Activated CD8-positive, alpha-beta T cell treated with anti-CD3 and anti-CD28 coated beads for 36 hours (primary cell): ENCODE data around the gene C1QC. TPM values are rescaled to one million over a fixed set of nuclear protein-coding genes. Genes with fewer than 3 reads are reported as not detected.

Experiments used
- ATAC-seq: fragments of 200-7000 bp; cut with Tn5 transposase; one replicate; pipeline ENCODE4 v1.10.0; 2021; ENCODE audit warnings: mild to moderate bottlenecking, moderate library complexity
- CTCF ChIA-PET: fragments of 350-600 bp; sonication (Branson Sonifier 250); formaldehyde crosslinking; loops from one replicate; lab custom pipeline; 2021; ENCODE audit warnings: antibody characterized with exemption; lab: Charles Lee
- POLR2A ChIA-PET: fragments of 350-600 bp; sonication (Branson Sonifier 250); formaldehyde crosslinking; loops from one replicate; lab custom pipeline; 2021; ENCODE audit warnings: antibody characterized with exemption; lab: Charles Lee
- DNase-seq: peaks from one replicate; pipeline ENCODE4 v3.0.0-alpha.2; 2020
- H3K27ac Mint-ChIP-seq: one replicate; pipeline ENCODE4 v1.8.0; 2021; ENCODE audit warnings: mild to moderate bottlenecking, mixed read lengths
- H3K27me3 Mint-ChIP-seq: one replicate; pipeline ENCODE4 v1.8.0; 2021; ENCODE audit warnings: mixed read lengths
- H3K36me3 Mint-ChIP-seq: one replicate; pipeline ENCODE4 v1.8.0; 2021; ENCODE audit warnings: low read depth, mixed read lengths
- H3K4me1 Mint-ChIP-seq: one replicate; pipeline ENCODE4 v1.8.0; 2021; ENCODE audit warnings: low read depth, mixed read lengths
- H3K4me3 Mint-ChIP-seq: one replicate; pipeline ENCODE4 v1.8.0; 2021; ENCODE audit warnings: mild to moderate bottlenecking, moderate library complexity, mixed read lengths
- H3K9me3 Mint-ChIP-seq: one replicate; pipeline ENCODE4 v1.8.0; 2021; ENCODE audit warnings: mixed read lengths
- intact Hi-C: fragments of 100-400 bp; cut with micrococcal nuclease; formaldehyde crosslinking; loops from one replicate; pipeline ENCODE4 v1.10.0; 2022
- total RNA-seq, 2 experiments: library from RNA; stranded (reverse); gene quantifications; one replicate each; pipeline ENCODE4 v1.2.3, GENCODE V29; 2021
- TF ChIP-seq, protein P1 (sequence below): fragments of 200-600 bp; IDR thresholded peaks from one replicate; pipeline ENCODE4 v1.8.0; 2022; ENCODE audit warnings: antibody characterized with exemption, mild to moderate bottlenecking

The C1QC gene
- total RNA-seq, 2 experiments from 2014 or later: not detected

DNA sequence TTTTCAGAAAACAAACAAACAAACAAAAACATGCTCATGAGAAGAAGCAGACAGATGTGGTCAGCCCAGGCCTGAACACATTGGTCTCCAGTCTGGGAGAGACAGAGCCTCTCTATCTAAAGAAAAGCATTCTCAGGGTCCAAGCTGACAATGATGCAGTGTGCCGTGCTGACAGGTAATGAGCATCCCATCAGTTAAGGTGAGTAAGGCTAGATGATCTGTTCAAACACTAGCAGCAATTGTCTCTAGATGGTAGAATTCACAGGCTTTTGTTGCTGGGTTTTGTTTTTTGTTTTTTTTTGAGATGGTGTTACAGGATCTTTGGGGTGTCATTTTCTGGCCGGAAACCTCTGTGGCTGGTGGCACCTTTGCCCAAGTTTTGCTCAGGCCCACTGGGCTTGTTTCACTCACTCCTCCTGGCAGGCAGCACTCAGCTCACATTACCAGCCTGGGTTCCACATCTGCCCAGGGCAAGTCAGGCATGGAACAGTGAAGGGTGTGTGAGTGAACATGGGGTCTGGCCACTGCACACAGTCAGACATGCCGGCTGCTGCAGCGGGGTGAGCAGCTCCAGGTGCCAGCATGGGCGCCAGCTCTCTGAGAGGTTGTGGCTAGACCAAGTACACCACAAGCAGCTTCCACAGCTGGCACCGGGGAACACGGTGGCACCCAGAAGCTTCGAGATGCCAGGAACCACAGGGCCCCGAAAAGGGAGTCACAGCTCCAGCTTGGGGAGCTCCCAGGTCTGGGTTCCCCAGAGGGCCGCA lies 9.6 kb upstream of the C1QC start:
- DNase-seq (no peak), ATAC-seq (no peak)
- H3K4me1 Mint-ChIP-seq: no peaks in the 10 kb centered on the region
- peaks cover 21% of the 10 kb centered on the region for H3K27me3 Mint-ChIP-seq
- H3K27ac Mint-ChIP-seq: no peak overlapping the region
- intact Hi-C loops: loop anchor here (10.0 kb wide), 1 partner anchor 499 kb away; no protein-coding TSS in a partner anchor
- no peak overlapping the region for H3K4me3 Mint-ChIP-seq
- no peaks in the 10 kb centered on the region for H3K36me3 Mint-ChIP-seq
- H3K9me3 Mint-ChIP-seq: no peaks in the 10 kb centered on the region
- TF ChIP-seq, protein P1, sequence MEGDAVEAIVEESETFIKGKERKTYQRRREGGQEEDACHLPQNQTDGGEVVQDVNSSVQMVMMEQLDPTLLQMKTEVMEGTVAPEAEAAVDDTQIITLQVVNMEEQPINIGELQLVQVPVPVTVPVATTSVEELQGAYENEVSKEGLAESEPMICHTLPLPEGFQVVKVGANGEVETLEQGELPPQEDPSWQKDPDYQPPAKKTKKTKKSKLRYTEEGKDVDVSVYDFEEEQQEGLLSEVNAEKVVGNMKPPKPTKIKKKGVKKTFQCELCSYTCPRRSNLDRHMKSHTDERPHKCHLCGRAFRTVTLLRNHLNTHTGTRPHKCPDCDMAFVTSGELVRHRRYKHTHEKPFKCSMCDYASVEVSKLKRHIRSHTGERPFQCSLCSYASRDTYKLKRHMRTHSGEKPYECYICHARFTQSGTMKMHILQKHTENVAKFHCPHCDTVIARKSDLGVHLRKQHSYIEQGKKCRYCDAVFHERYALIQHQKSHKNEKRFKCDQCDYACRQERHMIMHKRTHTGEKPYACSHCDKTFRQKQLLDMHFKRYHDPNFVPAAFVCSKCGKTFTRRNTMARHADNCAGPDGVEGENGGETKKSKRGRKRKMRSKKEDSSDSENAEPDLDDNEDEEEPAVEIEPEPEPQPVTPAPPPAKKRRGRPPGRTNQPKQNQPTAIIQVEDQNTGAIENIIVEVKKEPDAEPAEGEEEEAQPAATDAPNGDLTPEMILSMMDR: no peak
- POLR2A ChIA-PET: no interaction called here
- CTCF ChIA-PET: interaction anchor here (1.3 kb wide), 1 partner anchor 8 kb away, joined by 6 read pairs; no protein-coding TSS in a partner anchor

DNA sequence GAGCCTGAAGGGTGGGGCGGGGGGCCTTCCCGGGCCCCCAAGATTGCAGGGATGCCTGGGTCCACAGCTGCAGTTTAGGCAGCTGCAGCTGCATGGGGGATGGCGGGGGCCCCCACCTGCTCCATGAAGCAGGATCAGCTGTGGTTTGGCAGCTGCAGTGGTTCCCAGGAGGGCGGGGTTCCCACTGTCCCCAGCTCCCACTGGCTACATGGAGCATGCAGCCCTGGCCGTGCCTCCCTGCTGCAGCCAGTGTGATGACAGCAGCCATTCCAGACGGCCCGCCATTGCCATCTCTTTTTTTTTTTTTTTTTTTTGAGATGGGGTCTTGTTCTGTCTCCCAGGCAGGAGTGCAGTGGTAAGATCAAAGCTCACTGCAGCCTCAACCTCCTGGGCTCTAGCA lies 8.0 kb upstream of the C1QC start:
- intact Hi-C loops: loop anchor here (10.0 kb wide), 1 partner anchor 501 kb away; no protein-coding TSS in a partner anchor
- ChIA-PET POLR2A (no interaction called here), CTCF (no interaction called here)
- Mint-ChIP-seq H3K27me3 (peaks cover 12% of the 10 kb centered on the region), H3K9me3 (no peaks in the 10 kb centered on the region), H3K36me3 (no peaks in the 10 kb centered on the region), H3K4me1 (no peaks in the 10 kb centered on the region), H3K27ac (no peak overlapping the region), H3K4me3 (no peak overlapping the region)
- no peak for DNase-seq
- ATAC-seq: no peak
- TF ChIP-seq, protein P1: no peak

DNA sequence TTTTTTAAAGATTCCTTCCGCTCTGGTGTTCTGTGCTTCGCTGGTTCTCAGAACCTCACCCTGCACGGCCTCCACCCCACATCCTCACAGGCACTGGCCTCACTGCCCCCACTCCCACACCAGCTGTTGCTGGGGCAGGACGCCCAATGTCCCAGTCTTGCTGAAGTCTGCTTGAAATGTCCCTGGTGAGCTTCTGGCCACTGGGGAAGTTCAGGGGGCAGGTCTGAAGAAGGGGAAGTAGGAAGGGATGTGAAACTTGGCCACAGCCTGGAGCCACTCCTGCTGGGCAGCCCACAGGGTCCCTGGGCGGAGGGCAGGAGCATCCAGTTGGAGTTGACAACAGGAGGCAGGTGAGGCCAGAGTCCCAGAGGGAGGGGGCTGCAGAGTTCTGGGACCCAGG lies 7.1 kb upstream of the C1QC start, which contains the start of gene C1QA:
Gene C1QA (plus strand): TSS at position 276 of the 400 bp plus-strand sequence. CDS start 989 bp downstream, outside the sequence.
- CTCF ChIA-PET: interaction anchor here (0.6 to 1.6 kb wide), 2 partner anchors 216 to 337 kb away, joined by 3 to 5 read pairs; no protein-coding TSS in a partner anchor

DNA sequence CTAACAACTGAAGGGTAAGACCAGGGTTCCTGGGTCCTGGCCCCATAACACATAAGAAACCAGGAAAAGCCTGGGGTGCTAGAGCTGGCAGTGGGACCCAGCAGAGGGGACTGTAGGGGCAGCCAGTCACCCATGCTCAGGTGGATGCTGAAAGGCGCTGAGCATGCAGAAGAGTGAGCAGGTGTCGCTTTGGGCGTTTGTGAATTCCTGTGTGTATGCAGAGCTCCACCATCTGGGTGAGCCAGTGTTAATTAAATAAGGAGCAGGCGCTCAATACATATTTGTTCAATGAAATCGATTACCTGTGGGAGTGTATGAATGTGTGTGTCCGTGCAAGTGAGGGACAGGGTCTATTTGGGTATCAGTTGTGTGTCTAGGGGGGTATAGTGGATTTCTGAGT lies 6.5 kb upstream of the C1QC start:
- Mint-ChIP-seq H3K4me1 (no peaks in the 10 kb centered on the region), H3K4me3 (no peak overlapping the region), H3K36me3 (no peaks in the 10 kb centered on the region), H3K27me3 (peaks cover 9% of the 10 kb centered on the region), H3K9me3 (no peaks in the 10 kb centered on the region), H3K27ac (no peak overlapping the region)
- CTCF ChIA-PET: interaction anchor here (1.6 kb wide), 1 partner anchor 217 kb away, joined by 5 read pairs; no protein-coding TSS in a partner anchor
- POLR2A ChIA-PET: no interaction called here
- ATAC-seq (no peak), DNase-seq (no peak)
- intact Hi-C loops: loop anchor here (10.0 kb wide), 1 partner anchor 502 kb away; no protein-coding TSS in a partner anchor
- TF ChIP-seq, protein P1: no peak

More for the DNA sequence above, 7.1 kb upstream of the C1QC start, which contains the start of gene C1QA:
- intact Hi-C loops: loop anchor here (10.0 kb wide), 1 partner anchor 502 kb away; no protein-coding TSS in a partner anchor
- Mint-ChIP-seq H3K9me3 (no peaks in the 10 kb centered on the region), H3K27me3 (peaks cover 14% of the 10 kb centered on the region), H3K36me3 (no peaks in the 10 kb centered on the region), H3K4me1 (no peaks in the 10 kb centered on the region), H3K4me3 (no peak within 1 kb of the TSS), H3K27ac (no peak within 1 kb of the TSS)
- DNase-seq: no peak
- POLR2A ChIA-PET: no interaction called here
- TF ChIP-seq, protein P1: no peak
- ATAC-seq: no peak
